ENCODE results near the gene JAKMIP1.

DNA sequence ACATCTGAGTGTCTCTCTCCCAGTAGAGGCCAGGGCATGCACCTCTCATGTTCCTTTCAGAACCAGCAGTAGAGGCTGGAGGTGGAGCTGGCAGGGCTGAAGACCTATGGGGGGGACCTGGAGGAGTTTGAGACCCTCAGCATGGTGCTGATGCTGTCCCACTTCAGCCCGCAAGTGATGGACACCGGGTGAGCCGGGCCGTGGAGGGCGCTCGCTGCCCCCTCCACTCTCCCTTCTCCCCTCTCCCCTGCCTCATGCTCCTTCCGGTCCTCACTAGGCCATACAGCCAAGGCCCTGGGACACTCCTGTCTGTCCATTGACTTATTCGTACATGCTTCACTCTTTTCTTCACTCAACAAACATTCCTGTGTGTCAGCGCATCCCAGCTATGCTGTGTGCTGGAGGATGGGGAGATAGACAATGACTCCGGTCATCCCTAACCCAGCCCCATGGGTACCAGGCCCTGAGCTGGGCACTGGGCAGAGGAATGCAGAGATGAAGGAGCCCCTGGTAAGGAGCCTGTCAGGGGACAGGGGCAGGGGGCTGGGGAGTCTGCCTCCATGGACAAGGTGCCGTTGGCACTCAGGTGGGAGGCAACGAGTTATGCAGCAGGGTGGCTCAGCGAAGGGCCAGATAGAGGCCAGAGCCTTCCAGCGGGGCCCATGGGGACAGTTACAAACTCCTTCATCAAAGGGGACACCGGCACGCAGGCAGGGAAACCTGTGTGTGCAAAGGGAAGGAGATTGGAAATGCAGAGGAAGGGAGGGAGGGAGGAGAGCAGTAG lies 40.9 kb upstream of the JAKMIP1 start:
- TF ChIP-seq CTCF (IDR thresholded peaks at IDR 0.05; ENCODE audit: low read depth, low read length, poor library complexity, severe bottlenecking) (no peak), EZH2phosphoT487 (IDR thresholded peaks at IDR 0.05; ENCODE audit: borderline replicate concordance, low read length) (no peak)
